Measurements from ENCODE around the gene ANKRD12.

ANKRD12 gene

DNA sequence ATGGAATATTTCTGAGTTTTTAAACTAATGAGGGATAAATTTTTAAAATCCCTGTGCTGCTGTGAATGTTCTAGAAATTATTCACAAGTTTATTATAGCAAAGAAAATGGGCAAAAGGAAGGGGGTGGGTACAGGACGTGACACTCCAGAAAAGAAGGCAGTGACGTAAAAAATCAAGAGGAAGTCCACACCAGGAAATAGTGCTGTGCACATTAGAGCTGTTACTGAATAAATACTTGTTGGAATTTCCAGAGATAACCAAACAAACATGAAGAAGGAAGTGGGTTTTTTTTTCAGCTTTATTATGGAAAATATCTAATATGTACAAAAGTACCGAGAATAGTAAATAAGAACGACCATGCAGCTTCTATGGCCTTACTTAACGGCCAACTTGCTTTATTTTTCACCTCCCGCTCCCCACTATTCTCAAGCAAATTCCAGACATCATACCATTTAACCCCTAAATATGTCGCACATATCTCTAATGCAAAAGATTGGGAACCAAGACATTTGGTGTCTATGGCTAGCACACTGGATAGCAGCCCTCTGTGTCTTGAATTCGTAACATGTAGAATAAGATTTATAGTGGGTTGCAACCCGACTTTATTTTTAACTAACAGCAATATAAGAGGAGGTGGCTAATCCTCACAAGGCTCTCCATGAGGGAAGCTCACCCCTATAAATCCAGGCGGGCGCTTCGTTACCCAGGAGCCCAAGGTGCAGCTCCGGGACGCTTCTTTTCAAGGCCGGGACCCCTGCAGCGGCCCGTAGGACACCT is 34.7 kb upstream of the ANKRD12 start:
- no peak for TF ChIP-seq EZH2 (IDR thresholded peaks at IDR 0.05; ENCODE audit: borderline replicate concordance, low read length)
- TF ChIP-seq, protein P1, sequence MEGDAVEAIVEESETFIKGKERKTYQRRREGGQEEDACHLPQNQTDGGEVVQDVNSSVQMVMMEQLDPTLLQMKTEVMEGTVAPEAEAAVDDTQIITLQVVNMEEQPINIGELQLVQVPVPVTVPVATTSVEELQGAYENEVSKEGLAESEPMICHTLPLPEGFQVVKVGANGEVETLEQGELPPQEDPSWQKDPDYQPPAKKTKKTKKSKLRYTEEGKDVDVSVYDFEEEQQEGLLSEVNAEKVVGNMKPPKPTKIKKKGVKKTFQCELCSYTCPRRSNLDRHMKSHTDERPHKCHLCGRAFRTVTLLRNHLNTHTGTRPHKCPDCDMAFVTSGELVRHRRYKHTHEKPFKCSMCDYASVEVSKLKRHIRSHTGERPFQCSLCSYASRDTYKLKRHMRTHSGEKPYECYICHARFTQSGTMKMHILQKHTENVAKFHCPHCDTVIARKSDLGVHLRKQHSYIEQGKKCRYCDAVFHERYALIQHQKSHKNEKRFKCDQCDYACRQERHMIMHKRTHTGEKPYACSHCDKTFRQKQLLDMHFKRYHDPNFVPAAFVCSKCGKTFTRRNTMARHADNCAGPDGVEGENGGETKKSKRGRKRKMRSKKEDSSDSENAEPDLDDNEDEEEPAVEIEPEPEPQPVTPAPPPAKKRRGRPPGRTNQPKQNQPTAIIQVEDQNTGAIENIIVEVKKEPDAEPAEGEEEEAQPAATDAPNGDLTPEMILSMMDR (IDR thresholded peaks at IDR 0.05; ENCODE audit: low read length), result no peak
- Histone ChIP-seq H3K4me3 (ENCODE audit: low read depth, low read length, poor library complexity, severe bottlenecking) (peak overlapping the region; percentile 84), H3K9me3 (ENCODE audit: low read length) (no peaks in the 10 kb centered on the region), H3K27ac (ENCODE audit: low read depth, low read length, poor library complexity, severe bottlenecking) (peak overlapping the region; percentile 69), H3K79me2 (ENCODE audit: insufficient read depth, low read length) (peaks cover 41% of the 10 kb centered on the region), H2AFZ (ENCODE audit: low read length) (no peak overlapping the region), H3K27me3 (ENCODE audit: insufficient read depth, low read length) (no peaks in the 10 kb centered on the region), H3K9ac (ENCODE audit: low read length) (peak overlapping the region; percentile 88), H3K36me3 (ENCODE audit: insufficient read depth, low read length) (peaks cover 36% of the 10 kb centered on the region; the same call in 1 of the 2 replicates), H4K20me1 (ENCODE audit: insufficient read depth, low read length) (peaks cover 7% of the 10 kb centered on the region; the same call in 1 of the 2 replicates), H3F3A (ENCODE audit: insufficient read depth, low read length) (no peaks in the 10 kb centered on the region), H3K9me2 (ENCODE audit: low read depth, low read length) (no peaks in the 10 kb centered on the region), H3K4me2 (ENCODE audit: low read length) (peak overlapping the region; percentile 82), H3K4me1 (ENCODE audit: insufficient read depth, low read length, severe bottlenecking) (peaks cover 41% of the 10 kb centered on the region)

DNA sequence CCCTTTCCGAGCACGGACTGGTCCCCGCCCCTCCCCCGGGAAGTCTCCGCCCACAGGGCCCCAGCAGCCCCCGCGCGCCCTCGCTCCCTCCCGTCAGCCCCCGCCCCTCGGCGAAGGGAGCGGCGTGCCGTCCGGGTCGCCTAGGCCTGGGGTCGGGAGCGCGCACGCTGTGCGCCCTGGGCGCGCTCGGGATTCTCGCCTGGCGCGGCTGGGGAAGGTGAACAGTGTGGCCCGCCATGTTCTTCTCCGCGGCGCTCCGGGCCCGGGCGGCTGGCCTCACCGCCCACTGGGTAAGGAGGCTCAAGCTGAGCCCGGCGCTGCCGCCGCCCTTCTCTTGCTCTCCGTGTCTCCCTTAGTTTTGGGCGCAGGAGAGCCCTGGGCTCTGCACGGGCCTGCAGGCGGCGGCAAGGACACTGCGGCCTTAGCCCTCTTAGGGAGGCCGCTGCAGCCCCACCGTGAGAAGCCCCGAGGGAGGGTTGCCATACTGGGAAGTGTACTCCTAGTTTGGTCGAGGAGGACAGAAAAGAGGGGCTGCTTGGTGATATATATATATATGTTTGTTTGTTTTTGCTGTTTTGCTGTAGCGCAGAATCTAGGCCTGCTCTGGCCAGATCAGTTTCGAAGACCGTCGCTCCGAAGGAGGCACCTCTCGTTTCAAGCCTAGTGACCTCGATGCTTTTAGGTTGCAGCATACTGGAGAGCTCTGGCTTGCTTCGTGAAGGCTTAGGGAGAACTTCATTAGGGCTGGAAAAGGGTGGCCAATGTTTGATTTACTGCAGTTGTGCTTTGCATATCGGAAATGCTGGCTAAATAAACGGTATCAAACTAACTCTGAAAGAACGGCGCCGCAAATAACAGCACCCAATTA is 33.8 kb upstream of the ANKRD12 start, which contains the start of gene NDUFV2:
TSS of gene NDUFV2 (plus strand) at position 192 of the 868 bp plus-strand sequence. CDS start at position 237, 45 bp downstream.
- Histone ChIP-seq H3K27me3 (ENCODE audit: insufficient read depth, low read length) (no peaks in the 10 kb centered on the region), H3K9ac (ENCODE audit: low read length) (peak within 1 kb of the TSS; percentile 91), H2AFZ (ENCODE audit: low read length) (no peak within 1 kb of the TSS)

DNA sequence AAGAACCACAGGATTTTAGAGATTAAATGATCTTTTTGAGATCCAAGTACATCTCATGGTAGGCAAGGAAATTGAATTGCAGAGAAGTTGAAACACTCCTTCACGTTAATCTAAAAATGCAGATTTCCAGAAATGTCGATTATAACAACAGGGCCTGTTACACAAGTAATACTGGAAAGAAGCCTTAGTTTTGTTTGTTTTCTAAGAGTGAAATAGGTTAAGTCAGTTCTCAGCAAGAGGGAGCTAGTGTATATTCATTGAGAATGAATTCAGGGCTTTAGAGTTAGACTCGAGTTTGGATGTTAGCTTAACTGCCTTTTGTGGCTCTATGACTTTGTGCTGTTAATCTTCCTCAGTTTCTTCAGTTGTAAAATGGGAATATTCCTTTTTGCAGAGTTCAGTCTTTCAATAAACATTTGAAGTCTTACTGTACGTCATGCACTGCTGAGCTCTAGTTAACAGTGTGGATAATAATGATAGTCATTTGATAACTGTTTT is 33.2 kb upstream of the ANKRD12 start:
- H3K9ac ChIP-seq (ENCODE audit: low read length), result peak overlapping the region; percentile 91
- H3K36me3 ChIP-seq (ENCODE audit: insufficient read depth, low read length), result peaks cover 37% of the 10 kb centered on the region; the same call in 1 of the 2 replicates
- peak overlapping the region; percentile 84 for H3K4me3 ChIP-seq (ENCODE audit: low read depth, low read length, poor library complexity, severe bottlenecking)
- no peaks in the 10 kb centered on the region for H3K27me3 ChIP-seq (ENCODE audit: insufficient read depth, low read length)
- peaks cover 7% of the 10 kb centered on the region; the same call in 1 of the 2 replicates for H4K20me1 ChIP-seq (ENCODE audit: insufficient read depth, low read length)
- H3K27ac ChIP-seq (ENCODE audit: low read depth, low read length, poor library complexity, severe bottlenecking), result peak overlapping the region; percentile 78
- H3K9me2 ChIP-seq (ENCODE audit: low read depth, low read length), result no peaks in the 10 kb centered on the region
- no peaks in the 10 kb centered on the region for H3K9me3 ChIP-seq (ENCODE audit: low read length)
- H3K79me2 ChIP-seq (ENCODE audit: insufficient read depth, low read length), result peaks cover 56% of the 10 kb centered on the region
- TF ChIP-seq, protein P1 (IDR thresholded peaks at IDR 0.05; ENCODE audit: low read length), result peak; percentile 52; the same call in 1 of the 2 replicates
- no peak for TF ChIP-seq EZH2 (IDR thresholded peaks at IDR 0.05; ENCODE audit: borderline replicate concordance, low read length)
- no peaks in the 10 kb centered on the region for H3F3A ChIP-seq (ENCODE audit: insufficient read depth, low read length)
- peaks cover 56% of the 10 kb centered on the region for H3K4me1 ChIP-seq (ENCODE audit: insufficient read depth, low read length, severe bottlenecking)
- H2AFZ ChIP-seq (ENCODE audit: low read length), result no peak overlapping the region
- H3K4me2 ChIP-seq (ENCODE audit: low read length), result peak overlapping the region; percentile 94

More for the DNA sequence above, 33.8 kb upstream of the ANKRD12 start, which contains the start of gene NDUFV2:
- Histone ChIP-seq H3K4me3 (ENCODE audit: low read depth, low read length, poor library complexity, severe bottlenecking) (peak within 1 kb of the TSS; percentile 84), H3F3A (ENCODE audit: insufficient read depth, low read length) (no peaks in the 10 kb centered on the region), H3K27ac (ENCODE audit: low read depth, low read length, poor library complexity, severe bottlenecking) (peak within 1 kb of the TSS; percentile 78), H4K20me1 (ENCODE audit: insufficient read depth, low read length) (peaks cover 7% of the 10 kb centered on the region; the same call in 1 of the 2 replicates), H3K79me2 (ENCODE audit: insufficient read depth, low read length) (peaks cover 50% of the 10 kb centered on the region), H3K9me2 (ENCODE audit: low read depth, low read length) (no peaks in the 10 kb centered on the region), H3K9me3 (ENCODE audit: low read length) (no peaks in the 10 kb centered on the region), H3K4me2 (ENCODE audit: low read length) (peak within 1 kb of the TSS; percentile 94), H3K36me3 (ENCODE audit: insufficient read depth, low read length) (peaks cover 37% of the 10 kb centered on the region; the same call in 1 of the 2 replicates), H3K4me1 (ENCODE audit: insufficient read depth, low read length, severe bottlenecking) (peaks cover 49% of the 10 kb centered on the region)
- TF ChIP-seq, protein P1 (IDR thresholded peaks at IDR 0.05; ENCODE audit: low read length), result no peak
- TF ChIP-seq EZH2 (IDR thresholded peaks at IDR 0.05; ENCODE audit: borderline replicate concordance, low read length), result no peak

Data from OCI-LY1 (cell line).